Mononuclear cell (primary cell): ENCODE data around the gene SEMA5B. TPM values are rescaled to one million over a fixed set of nuclear protein-coding genes. Genes with fewer than 3 reads are reported as not detected.

Experiments
- H3K27me3 ChIP-seq: 2 replicates; pipeline ENCODE4 v1.6.0; 2011; ENCODE audit warnings: low read length, control low read depth; ENCODE audit not compliant: insufficient read depth
- H3K4me1 ChIP-seq: 2 replicates; pipeline ENCODE4 v1.5.1; 2011; ENCODE audit warnings: mild to moderate bottlenecking, low read length, control low read depth; ENCODE audit not compliant: insufficient read depth
- H3K4me3 ChIP-seq: 2 replicates; pipeline ENCODE4 v1.5.1; 2011; ENCODE audit warnings: mild to moderate bottlenecking, low read length, moderate library complexity
- H3K9me3 ChIP-seq: 2 replicates; pipeline ENCODE4 v1.5.1; 2011; ENCODE audit warnings: low read depth, mild to moderate bottlenecking, control low read depth, low read length
- total RNA-seq: library from RNA; depleted of rRNA; stranded (reverse); fragments of >200 nt; gene quantifications from one replicate; pipeline ENCODE4 v1.2.3, GENCODE V29; 2012

The SEMA5B gene
- total RNA-seq, 1 donor: not detected

GRCh38 chr3:123002749-123003497 is 24.6 kb downstream of the SEMA5B start:
- Histone ChIP-seq H3K4me3 (no peak overlapping the region), H3K4me1 (no peaks in the 10 kb centered on the region), H3K9me3 (no peaks in the 10 kb centered on the region), H3K27me3 (no peaks in the 10 kb centered on the region)

- Histone ChIP-seq H3K9me3 (no peaks in the 10 kb centered on the region), H3K27me3 (no peaks in the 10 kb centered on the region), H3K4me3 (no peak overlapping the region), H3K4me1 (no peaks in the 10 kb centered on the region)
Measured at GRCh38 chr3:123002100-123002748, 25.3 kb downstream of the SEMA5B start.

DNA sequence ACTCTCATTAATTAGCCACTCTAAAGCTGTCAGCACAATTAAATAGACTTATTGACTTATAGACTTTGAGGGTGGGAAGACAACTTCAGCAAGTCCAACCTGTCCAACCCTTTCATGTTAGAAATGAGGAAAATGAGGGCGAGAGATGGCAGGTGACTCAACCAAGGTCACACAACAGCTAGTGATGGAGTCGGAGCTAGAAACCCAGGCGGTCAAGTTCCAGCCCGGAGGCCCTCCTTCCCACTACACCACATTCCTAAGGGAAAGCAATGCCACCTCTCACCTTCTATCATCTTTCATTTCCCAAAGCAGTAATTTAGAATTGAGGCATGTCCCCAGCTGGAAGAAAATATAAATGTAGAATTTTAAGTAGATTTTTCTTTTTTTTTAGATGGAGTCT is 28.7 kb downstream of the SEMA5B start:
- H3K27me3 ChIP-seq: no peaks in the 10 kb centered on the region
- no peaks in the 10 kb centered on the region for H3K4me1 ChIP-seq
- no peaks in the 10 kb centered on the region for H3K9me3 ChIP-seq
- H3K4me3 ChIP-seq: no peak overlapping the region

DNA sequence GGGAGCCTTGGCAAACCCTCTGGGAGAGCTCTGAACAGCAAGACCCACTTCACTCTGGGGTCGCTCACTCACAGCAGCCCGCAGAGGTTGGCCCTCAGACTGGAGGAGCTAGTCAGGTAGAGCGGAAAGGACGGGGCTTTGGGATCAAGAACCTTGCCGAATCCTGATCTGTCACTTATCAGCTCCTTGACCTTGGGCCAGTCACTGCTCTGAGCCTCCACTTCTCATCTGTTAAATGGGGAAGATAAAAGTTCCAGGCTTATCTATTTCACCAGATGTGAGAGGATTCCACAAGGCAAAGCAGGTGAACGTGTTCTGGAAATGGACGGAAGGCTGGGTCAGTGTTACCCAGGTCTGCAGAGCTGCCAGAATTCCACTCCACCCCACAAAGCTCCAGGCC is 29.4 kb downstream of the SEMA5B start:
- Histone ChIP-seq H3K4me3 (no peak overlapping the region), H3K27me3 (no peaks in the 10 kb centered on the region), H3K9me3 (no peaks in the 10 kb centered on the region), H3K4me1 (no peaks in the 10 kb centered on the region)

DNA sequence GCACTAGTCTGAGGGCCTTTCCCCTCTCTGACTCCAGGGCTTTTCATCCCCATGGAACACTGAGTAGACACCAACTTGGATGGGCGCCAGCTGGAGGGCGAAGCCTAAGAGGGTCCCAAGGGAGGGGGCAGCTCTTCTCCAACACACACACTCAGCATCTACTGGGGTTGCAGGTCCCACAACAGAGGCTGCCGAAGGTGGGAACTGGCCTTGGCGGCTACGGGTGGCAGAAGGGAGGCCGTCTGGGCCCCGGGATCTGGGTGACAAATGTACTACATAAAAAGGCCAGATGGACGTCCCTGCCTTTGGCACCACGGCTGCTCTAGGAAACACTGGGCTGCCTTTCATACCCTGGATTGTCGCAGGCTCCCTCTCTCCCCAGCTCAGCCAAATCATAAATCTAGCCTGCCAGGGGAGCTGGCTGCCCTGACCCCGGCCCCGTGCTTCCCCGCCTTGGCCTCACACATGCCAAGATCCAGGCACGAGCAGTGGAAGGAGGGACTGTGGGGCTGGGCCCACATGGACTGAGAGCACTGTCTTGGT is 31.5 kb downstream of the SEMA5B start:
- H3K27me3 ChIP-seq: no peaks in the 10 kb centered on the region
- H3K4me3 ChIP-seq: no peak overlapping the region
- H3K4me1 ChIP-seq: no peaks in the 10 kb centered on the region
- H3K9me3 ChIP-seq: no peaks in the 10 kb centered on the region

- Histone ChIP-seq H3K4me3 (no peak overlapping the region), H3K27me3 (no peaks in the 10 kb centered on the region), H3K4me1 (no peaks in the 10 kb centered on the region), H3K9me3 (no peaks in the 10 kb centered on the region)
Measured at GRCh38 chr3:122994954-122995353, 32.6 kb downstream of the SEMA5B start.

GRCh38 chr3:122993124-122993978 is 34.2 kb downstream of the SEMA5B start:
- H3K27me3 ChIP-seq: no peaks in the 10 kb centered on the region
- no peaks in the 10 kb centered on the region for H3K9me3 ChIP-seq
- H3K4me3 ChIP-seq: no peak overlapping the region
- H3K4me1 ChIP-seq: no peaks in the 10 kb centered on the region

DNA sequence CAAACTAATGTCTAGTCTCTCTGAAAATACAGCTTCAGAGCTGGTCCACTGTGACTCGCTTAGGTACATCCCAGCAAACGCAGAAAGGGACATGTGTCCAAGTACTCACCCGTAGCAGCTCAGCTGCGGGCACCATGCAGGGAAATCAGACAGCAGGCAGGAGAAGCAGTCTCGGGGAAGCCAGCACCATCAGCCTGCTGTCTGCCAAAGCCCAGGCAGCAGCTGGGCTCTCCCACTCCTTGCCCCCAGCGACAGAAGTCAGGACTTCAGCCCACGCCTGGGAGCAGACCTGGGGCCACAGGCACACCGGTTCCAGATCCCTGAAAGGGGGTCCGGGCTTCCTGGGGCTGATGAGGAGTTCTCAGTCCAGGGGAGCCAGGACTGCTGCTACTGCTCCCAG is 34.9 kb downstream of the SEMA5B start:
- Histone ChIP-seq H3K4me3 (no peak overlapping the region), H3K27me3 (no peaks in the 10 kb centered on the region)

DNA sequence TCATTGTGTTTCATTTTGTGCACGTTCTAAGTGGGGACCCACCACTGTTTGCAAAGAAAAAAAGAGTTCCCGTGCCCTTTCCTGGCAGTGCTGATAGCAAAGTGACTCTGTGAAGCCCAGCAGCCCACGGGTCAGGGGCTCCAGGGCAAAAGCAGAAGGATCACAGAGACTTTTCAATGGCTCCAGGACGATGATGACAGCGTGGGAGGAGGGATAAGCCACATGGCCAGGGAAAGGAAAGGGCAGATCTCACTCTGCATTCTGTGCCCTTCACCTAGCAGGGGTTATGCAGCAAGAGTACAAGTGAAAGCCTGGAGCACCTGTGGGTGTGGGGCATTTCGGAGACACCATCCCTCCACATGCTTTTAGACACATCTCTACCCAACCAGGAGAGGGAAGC is 35.4 kb downstream of the SEMA5B start:
- no peak overlapping the region for H3K4me3 ChIP-seq
- no peaks in the 10 kb centered on the region for H3K27me3 ChIP-seq
- no peaks in the 10 kb centered on the region for H3K4me1 ChIP-seq
- H3K9me3 ChIP-seq: no peaks in the 10 kb centered on the region

More for the DNA sequence above, 34.9 kb downstream of the SEMA5B start:
- Histone ChIP-seq H3K4me1 (no peaks in the 10 kb centered on the region), H3K9me3 (no peaks in the 10 kb centered on the region)

- Histone ChIP-seq H3K9me3 (no peaks in the 10 kb centered on the region), H3K27me3 (no peaks in the 10 kb centered on the region), H3K4me1 (no peaks in the 10 kb centered on the region), H3K4me3 (no peak overlapping the region)
Measured at GRCh38 chr3:122991236-122991985, 36.2 kb downstream of the SEMA5B start.

- H3K4me1 ChIP-seq: no peaks in the 10 kb centered on the region
- no peaks in the 10 kb centered on the region for H3K9me3 ChIP-seq
- no peak overlapping the region for H3K4me3 ChIP-seq
- no peaks in the 10 kb centered on the region for H3K27me3 ChIP-seq
Measured at GRCh38 chr3:122989856-122990575, 37.5 kb downstream of the SEMA5B start.

DNA sequence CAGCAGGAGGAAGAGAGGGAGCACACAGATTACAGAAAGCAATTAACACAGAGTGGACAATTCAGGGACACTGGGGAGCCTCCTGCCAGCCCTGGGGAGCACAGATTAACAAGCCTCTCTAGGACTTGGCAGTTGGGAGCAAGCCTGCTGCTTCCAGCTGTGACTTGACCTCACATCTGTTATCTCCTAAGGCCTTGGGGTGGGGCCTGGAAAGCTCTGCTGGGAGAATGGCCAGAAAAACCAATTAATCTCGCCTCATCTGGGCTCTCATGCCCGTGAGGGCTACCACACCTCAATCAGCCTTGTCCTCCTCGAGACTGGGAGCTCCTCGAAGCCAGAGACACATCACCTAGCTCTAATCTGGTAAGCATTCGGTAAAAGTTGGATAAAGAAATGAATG is 39.1 kb downstream of the SEMA5B start:
- H3K27me3 ChIP-seq: no peaks in the 10 kb centered on the region
- no peaks in the 10 kb centered on the region for H3K4me1 ChIP-seq
- no peaks in the 10 kb centered on the region for H3K9me3 ChIP-seq
- H3K4me3 ChIP-seq: no peak overlapping the region

DNA sequence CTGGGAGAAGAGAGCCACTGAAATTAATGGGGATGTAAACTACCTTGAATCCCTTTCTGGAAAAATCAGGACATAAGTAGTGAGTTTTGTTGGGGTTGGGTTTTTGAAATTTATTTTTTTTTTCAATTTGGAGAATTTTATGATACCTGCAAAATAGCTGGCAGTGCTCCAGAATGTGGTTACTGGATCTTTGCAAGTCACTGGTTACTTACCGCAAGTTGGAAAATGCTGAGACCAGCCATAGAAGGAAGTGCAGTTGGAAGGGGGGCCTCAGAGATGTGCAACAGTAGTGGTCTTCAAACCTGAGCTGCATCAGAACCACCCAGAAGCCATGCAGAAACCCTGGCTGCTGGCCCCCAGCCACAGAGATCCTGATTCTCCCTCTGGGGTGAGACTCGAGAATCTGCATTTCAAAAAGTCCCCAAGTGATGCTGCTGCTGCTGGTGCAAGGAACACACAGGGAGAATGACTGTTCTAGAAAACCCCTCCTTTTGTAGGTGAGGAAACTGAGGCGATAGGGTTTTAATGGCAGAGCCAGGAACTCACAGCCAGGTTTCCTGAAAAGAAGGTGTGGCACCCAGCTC is 39.7 kb downstream of the SEMA5B start:
- Histone ChIP-seq H3K9me3 (no peaks in the 10 kb centered on the region), H3K27me3 (no peaks in the 10 kb centered on the region), H3K4me3 (no peak overlapping the region), H3K4me1 (no peaks in the 10 kb centered on the region)

DNA sequence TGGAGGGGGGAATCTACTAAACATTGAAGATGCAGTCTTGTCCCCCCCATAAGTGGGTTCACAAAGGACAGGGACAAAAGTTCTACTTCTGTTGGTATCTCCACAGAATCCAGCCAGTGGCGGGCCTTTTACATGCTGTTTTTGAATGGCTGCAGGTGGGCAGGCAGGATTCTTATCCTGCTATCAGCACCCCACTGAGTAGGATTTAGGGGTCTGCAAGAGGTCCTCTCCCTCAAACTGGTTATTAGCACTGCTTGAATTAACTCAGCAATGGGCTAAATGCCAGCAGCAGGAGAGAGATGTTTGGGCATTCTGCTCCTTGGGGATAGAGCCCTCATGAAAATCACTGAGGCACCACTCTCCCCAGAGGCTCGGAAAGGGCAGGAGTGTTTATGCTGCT is 40.3 kb downstream of the SEMA5B start:
- Histone ChIP-seq H3K4me3 (no peak overlapping the region), H3K4me1 (no peaks in the 10 kb centered on the region), H3K27me3 (no peaks in the 10 kb centered on the region), H3K9me3 (no peaks in the 10 kb centered on the region)
